BJ (cell line): ENCODE measurements around the gene KATNB1. TPM values are rescaled to one million over a fixed set of nuclear protein-coding genes. Genes with fewer than 3 reads are reported as not detected.

Experiments
- CTCF ChIA-PET: fragments of 350-600 bp; formaldehyde crosslinking; extraction: SDS; loops from one replicate; lab custom pipeline; 2021; ENCODE audit warnings: antibody characterized with exemption, inconsistent platforms; lab: Yijun Ruan, JAX
- POLR2A ChIA-PET: fragments of 300-600 bp; sonication (Branson Sonifier 250); formaldehyde crosslinking; extraction: SDS; loops from one replicate; lab custom pipeline; 2021; ENCODE audit warnings: antibody characterized with exemption; lab: Charles Lee
- DNase-seq: peaks from one replicate; pipeline ENCODE4 v3.0.0-alpha.2; 2011; ENCODE audit warnings: low read depth
- H3K27me3 ChIP-seq: 2 replicates; pipeline ENCODE4 v1.6.0; 2011; ENCODE audit warnings: low read length; ENCODE audit not compliant: control insufficient read depth, insufficient read depth
- H3K36me3 ChIP-seq: 2 replicates; pipeline ENCODE4 v1.5.1; 2011; ENCODE audit warnings: low read length; ENCODE audit not compliant: control insufficient read depth, insufficient read depth
- H3K4me3 ChIP-seq: 2 replicates; pipeline ENCODE4 v1.5.1; 2011; ENCODE audit warnings: low read depth, mild to moderate bottlenecking, control low read depth, low read length
- CTCF ChIP-seq: IDR thresholded peaks from 2 replicates; pipeline ENCODE4 v1.5.1; 2011; ENCODE audit warnings: low read depth, mild to moderate bottlenecking, control low read depth, inconsistent platforms, low read length, moderate library complexity; ENCODE audit not compliant: insufficient read depth
- polyA minus RNA-seq: library from RNA; depleted of rRNA, polyadenylated mRNA; stranded (reverse); fragments of >200 nt; gene quantifications from 2 replicates; pipeline ENCODE4 v1.2.3, GENCODE V29; 2011; rRNA and poly(A)+ RNA removed
- polyA plus RNA-seq: library from polyadenylated mRNA; depleted of rRNA; stranded (reverse); fragments of >200 nt; gene quantifications from 2 replicates; pipeline ENCODE4 v1.2.3, GENCODE V29; 2011; rRNA removed

The KATNB1 gene
- polyA plus RNA-seq = 14.3 and 28.1 TPM in 2 replicates
- polyA minus RNA-seq = 10.5 and 13.9 TPM in 2 replicates

- peak within 1 kb of the TSS; percentile 87 for H3K4me3 ChIP-seq
- no peaks in the 10 kb centered on the region; the same call in 1 of the 2 replicates for H3K36me3 ChIP-seq
- ChIA-PET POLR2A (interaction anchor here (0.5 to 0.6 kb wide), 2 partner anchors 73 to 147 kb away, joined by 10 to 12 read pairs; no protein-coding TSS in a partner anchor), CTCF (interaction anchor here (0.6 to 1.7 kb wide), 6 partner anchors 15 to 128 kb away, joined by 3 to 5 read pairs (median 4); no protein-coding TSS in a partner anchor)
- DNase-seq = no peak
- no peaks in the 10 kb centered on the region for H3K27me3 ChIP-seq
- TF ChIP-seq CTCF = no peak
Measured at GRCh38 chr16:57735755-57736418, at the start of gene KATNB1. TSS of gene KATNB1 (plus strand) at chr16:57735770. CDS start at chr16:57737244, 1,474 bp downstream.

GRCh38 chr16:57686577-57686976 is 49.0 kb upstream of the KATNB1 start:
- TF ChIP-seq CTCF = no peak
- H3K27me3 ChIP-seq = peaks cover 6% of the 10 kb centered on the region
- DNase-seq = no peak
- no peaks in the 10 kb centered on the region for H3K36me3 ChIP-seq
- no peak overlapping the region for H3K4me3 ChIP-seq
- ChIA-PET POLR2A (no interaction called here), CTCF (no interaction called here)

- no peak overlapping the region for H3K4me3 ChIP-seq
- peaks cover 6% of the 10 kb centered on the region for H3K27me3 ChIP-seq
- DNase-seq = no peak
- ChIA-PET POLR2A (no interaction called here), CTCF (no interaction called here)
- H3K36me3 ChIP-seq = no peaks in the 10 kb centered on the region
- TF ChIP-seq CTCF = no peak
Measured at GRCh38 chr16:57687363-57687929, 48.1 kb upstream of the KATNB1 start.

- Histone ChIP-seq H3K4me3 (no peak overlapping the region), H3K36me3 (no peaks in the 10 kb centered on the region), H3K27me3 (peaks cover 6% of the 10 kb centered on the region)
- ChIA-PET CTCF (no interaction called here), POLR2A (no interaction called here)
- DNase-seq = no peak
- TF ChIP-seq CTCF = no peak
Measured at GRCh38 chr16:57688487-57688986, 47.0 kb upstream of the KATNB1 start.

- CTCF ChIA-PET = no interaction called here
- Histone ChIP-seq H3K36me3 (no peaks in the 10 kb centered on the region), H3K27me3 (peaks cover 5% of the 10 kb centered on the region), H3K4me3 (no peak overlapping the region)
- TF ChIP-seq CTCF = no peak
- no peak for DNase-seq
- POLR2A ChIA-PET = no interaction called here
Measured at GRCh38 chr16:57688987-57689761, 46.4 kb upstream of the KATNB1 start.
